GM10266 (cell line): ENCODE measurements around the gene RPL27A.

Experiments used
- DNase-seq: peaks from one replicate; pipeline ENCODE4 v3.0.0; 2012; ENCODE audit errors: extremely low spot score
- TF ChIP-seq, protein P1 (sequence below): IDR thresholded peaks from 2 replicates; pipeline ENCODE4 v1.5.1; 2012; ENCODE audit warnings: mild to moderate bottlenecking, low read depth; ENCODE audit not compliant: control insufficient read depth, insufficient read depth; ENCODE audit errors: missing control alignments

The RPL27A gene

DNA sequence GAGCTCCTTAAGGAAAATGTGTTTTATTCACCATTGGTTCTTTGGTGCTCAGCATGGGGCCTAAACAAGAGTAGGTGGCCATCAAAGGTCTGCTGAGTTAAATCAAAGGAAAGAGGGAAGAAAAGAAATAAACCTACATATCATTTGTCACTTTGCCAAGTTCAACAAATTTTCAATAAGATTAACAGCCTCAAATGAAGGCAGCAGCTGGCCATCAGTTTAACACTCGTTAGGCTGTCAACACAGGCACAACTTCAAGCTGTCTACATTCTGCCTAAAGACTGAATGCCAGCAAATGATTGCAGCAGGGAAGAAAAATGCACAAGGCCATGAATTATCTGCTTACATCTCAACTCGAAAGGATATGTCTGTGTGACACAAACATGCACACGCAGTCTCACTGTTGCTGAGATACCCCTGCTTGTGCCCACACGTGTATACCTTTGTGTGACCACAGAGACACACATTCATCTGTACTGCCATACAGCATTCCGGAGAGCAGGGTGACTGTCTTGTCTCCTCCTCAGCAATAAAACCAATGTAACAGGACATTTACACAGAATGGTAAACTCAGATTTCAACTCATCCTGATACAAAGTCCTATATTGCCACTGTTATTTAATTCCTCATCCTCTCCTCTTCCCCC lies 40.3 kb upstream of the RPL27A start:
- DNase-seq, result no peak
- TF ChIP-seq, protein P1, sequence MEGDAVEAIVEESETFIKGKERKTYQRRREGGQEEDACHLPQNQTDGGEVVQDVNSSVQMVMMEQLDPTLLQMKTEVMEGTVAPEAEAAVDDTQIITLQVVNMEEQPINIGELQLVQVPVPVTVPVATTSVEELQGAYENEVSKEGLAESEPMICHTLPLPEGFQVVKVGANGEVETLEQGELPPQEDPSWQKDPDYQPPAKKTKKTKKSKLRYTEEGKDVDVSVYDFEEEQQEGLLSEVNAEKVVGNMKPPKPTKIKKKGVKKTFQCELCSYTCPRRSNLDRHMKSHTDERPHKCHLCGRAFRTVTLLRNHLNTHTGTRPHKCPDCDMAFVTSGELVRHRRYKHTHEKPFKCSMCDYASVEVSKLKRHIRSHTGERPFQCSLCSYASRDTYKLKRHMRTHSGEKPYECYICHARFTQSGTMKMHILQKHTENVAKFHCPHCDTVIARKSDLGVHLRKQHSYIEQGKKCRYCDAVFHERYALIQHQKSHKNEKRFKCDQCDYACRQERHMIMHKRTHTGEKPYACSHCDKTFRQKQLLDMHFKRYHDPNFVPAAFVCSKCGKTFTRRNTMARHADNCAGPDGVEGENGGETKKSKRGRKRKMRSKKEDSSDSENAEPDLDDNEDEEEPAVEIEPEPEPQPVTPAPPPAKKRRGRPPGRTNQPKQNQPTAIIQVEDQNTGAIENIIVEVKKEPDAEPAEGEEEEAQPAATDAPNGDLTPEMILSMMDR, result no peak

DNA sequence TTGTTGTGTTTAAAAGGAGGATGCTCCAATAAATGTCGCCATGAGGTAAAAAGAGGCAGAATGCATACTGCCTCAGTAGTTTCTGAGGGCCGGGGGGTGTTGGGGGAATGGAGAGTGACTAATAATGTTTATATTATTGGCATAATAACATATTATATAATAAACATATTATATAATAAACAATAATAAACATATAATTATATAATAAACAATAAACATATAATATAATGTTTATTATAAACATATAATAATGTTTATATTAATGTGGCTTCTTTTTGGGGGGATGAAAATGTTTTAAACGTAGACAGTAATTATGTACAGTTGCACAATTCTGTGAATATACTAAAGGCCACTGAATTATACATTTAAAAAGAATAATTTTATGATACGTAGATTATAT lies 35.7 kb upstream of the RPL27A start:
- TF ChIP-seq, protein P1, result no peak
- no peak for DNase-seq

DNA sequence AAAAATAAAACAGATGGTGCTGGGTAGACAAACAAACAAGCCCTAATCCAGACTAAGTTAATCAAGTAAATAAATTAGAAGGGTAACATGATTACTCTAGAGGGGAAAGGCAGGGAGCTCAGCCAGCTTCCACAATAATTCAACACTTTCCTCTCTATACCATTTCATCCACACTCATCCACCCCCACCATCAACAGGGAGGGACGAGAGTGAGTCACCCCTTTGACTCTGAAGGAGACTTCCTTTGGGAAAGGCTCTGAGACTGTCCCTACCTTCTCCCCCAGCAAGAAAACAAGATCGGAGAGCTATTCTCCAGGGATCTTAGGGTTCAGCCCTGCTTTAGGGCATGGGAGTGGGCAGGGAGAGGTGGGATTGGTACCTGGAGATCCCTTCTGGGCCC lies 33.2 kb upstream of the RPL27A start:
- no peak for DNase-seq
- TF ChIP-seq, protein P1, result no peak

DNA sequence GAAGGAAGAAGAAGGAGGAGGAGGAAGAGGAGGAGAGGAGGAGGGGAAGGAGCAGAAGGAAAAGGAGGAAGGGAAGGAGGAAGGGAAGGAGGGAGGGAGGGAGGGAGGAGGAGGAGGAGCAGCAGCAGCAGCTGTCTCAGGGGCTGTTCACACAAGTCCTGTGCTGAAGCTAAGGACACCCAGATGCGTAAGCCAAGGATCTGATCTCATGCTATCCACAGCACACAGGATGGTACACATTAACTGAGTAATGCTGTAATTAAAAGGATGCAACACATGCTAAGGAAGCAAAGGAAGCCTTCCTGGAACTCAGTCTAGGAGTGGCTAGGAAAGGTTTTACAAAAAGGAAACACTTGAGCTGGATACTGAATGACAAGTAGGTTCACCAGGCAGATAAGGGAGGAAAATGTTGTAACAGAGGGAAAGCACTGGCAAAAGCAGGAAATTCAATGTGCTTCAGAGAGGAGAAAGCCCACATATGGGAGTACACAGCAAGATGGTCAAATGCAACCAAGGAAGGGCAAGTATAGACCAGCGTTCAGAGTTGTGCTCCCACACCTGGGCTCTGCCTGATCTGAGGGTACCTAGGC lies 32.1 kb upstream of the RPL27A start:
- TF ChIP-seq, protein P1, result no peak
- DNase-seq, result no peak

DNA sequence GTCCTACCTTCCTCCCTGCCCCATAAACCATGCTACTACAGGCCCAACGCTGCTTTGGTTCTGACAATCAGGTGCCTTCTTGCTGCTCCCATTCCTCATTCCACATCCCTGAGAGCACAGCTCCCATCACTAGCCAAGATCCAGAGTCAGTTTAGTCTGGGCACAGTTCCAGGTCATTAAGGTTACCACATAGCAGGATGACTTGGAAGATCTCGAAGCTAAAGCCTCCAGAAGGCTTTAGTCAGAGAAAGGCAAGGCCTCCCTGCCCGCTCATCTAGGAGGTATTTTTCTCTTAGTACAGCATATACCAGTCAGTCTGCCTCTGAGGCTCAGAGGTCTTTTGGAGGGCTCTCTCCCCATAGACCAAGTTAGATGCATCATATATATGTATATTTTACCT lies 30.5 kb upstream of the RPL27A start:
- TF ChIP-seq, protein P1, result no peak
- no peak for DNase-seq

DNA sequence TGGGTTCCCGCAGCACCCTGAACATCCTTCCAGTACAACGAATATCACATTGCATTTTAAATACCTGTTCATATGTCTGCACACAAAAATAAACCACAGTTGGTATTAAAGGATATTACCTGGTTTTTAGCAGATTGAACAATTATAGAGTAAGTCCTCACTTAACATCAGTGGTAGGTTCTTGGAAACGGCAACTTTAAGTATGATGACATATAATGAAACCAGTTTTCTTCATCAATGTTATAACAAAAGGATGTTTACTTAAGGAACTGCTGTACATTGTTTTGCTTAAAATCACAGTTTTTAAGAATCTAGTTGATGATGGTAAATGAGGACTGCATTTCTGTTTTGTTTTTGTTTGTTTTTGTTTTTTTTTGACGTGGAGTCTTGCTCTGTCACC lies 28.1 kb upstream of the RPL27A start:
- TF ChIP-seq, protein P1, result no peak
- no peak for DNase-seq

DNA sequence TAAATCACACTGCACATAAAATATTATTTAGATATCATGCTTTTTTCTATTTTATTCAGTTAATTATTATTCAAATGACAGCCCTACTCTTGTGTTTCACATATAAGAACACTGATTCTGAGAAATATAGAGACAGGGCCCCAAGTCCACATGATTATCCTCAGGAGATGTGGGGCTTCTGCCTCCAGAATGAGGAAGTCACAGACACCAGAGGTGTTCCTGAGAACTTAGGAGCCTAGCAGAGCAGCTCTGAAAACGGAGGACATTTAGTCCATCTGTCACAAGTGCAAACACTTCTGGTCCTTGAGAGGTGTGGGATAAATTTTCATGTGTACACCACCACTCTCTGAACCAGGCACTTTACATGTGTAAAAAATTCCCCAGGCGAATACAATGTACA lies 26.3 kb upstream of the RPL27A start:
- no peak for DNase-seq
- TF ChIP-seq, protein P1, result no peak
